ENCODE data around the gene HOXB9. TPM values are rescaled to one million over a fixed set of nuclear protein-coding genes. Genes with fewer than 3 reads are reported as not detected.
A peak's percentile ranks its signal among the peaks of the same experiment; 100 is the strongest.

HOXB9 gene
- total and polyA plus RNA-seq, 10 of the 15 experiments (the other 5 are each of a cell fraction or from before 2014, with no cell fraction given), result 0.01 to 0.49 (median 0.09) TPM; not detected in 5

GRCh38 chr17:48592057-48592514, 34.1 kb downstream of the HOXB9 start:
- intact Hi-C loops (cut with micrococcal nuclease; ENCODE audit: unreplicated experiment), result no loop called here
- ChIA-PET RAD21 (ENCODE audit: unreplicated experiment) (interaction anchor here (0.9 to 3.8 kb wide), 23 partner anchors 15 to 566 kb away, joined by 3 to 35 read pairs (median 7); no protein-coding TSS in a partner anchor), CTCF (interaction anchor here (1.0 to 4.8 kb wide), 29 partner anchors 18 to 512 kb away, joined by 3 to 113 read pairs (median 7); partner anchors contain the start of gene HOXB7), SMC1A (ENCODE audit: uncharacterized antibody, unreplicated experiment) (interaction anchor here (0.7 to 4.3 kb wide), 23 partner anchors 9 to 510 kb away, joined by 3 to 47 read pairs (median 6); partner anchors contain the start of gene HOXB8), POLR2A (interaction anchor here (1.5 kb wide), 1 partner anchor 240 kb away, joined by 6 read pairs; no protein-coding TSS in a partner anchor)
- ATAC-seq, result no peak
- DNase-seq (ENCODE audit: low read depth, low spot score), result no peak
- Histone ChIP-seq H3K36me3 (ENCODE audit: control insufficient read depth in 2 of 2, insufficient read depth in 2 of 2, low read length in 1 of 2) (no peaks in the 10 kb centered on the region), H3K4me2 (ENCODE audit: control insufficient read depth, insufficient read depth) (peak overlapping the region; percentile 98; the same call in 1 of the 2 replicates), H3K4me1 (ENCODE audit: control insufficient read depth, insufficient read depth, low read length) (peaks cover 6% of the 10 kb centered on the region), H4K20me1 (ENCODE audit: control insufficient read depth, insufficient read depth) (no peaks in the 10 kb centered on the region), H3K9me3 (replicated peaks; ENCODE audit: control insufficient read depth, insufficient read depth, low read length) (no peaks in the 10 kb centered on the region), H3K4me3 (no peak overlapping the region), H2AFZ (ENCODE audit: control insufficient read depth, low read depth, low read length) (no peak overlapping the region), H3K9ac (ENCODE audit: control insufficient read depth, insufficient read depth, low read length) (no peak overlapping the region), H3K79me2 (ENCODE audit: control insufficient read depth, insufficient read depth, low read length) (no peaks in the 10 kb centered on the region), H3K27me3 (replicated peaks in 1 of 2; ENCODE audit: control insufficient read depth in 2 of 2, insufficient read depth in 2 of 2, low read length in 1 of 2) (peaks cover 2 to 16% of the 10 kb centered on the region in 2 experiments), H3K27ac (ENCODE audit: control insufficient read depth, insufficient read depth) (no peak overlapping the region)
- BruUV-seq (replicated peaks), result no TSS peak
- in situ Hi-C loops (cut with MboI), result no loop called here
- WGBS (ENCODE audit: insufficient coverage, insufficient replicate concordance, low lambda C conversion rate, missing lambda C conversion rate), result 41% methylated on average over 29 of the region's 33 CpGs
- TF ChIP-seq PML (IDR thresholded peaks at IDR 0.05; ENCODE audit: low read length), result no peak
- TF ChIP-seq MEF2B (IDR thresholded peaks at IDR 0.05; ENCODE audit: partially characterized antibody, poor library complexity, severe bottlenecking), result no peak
- TF ChIP-seq EGR1 (IDR thresholded peaks at IDR 0.05; ENCODE audit: borderline replicate concordance in 1 of 2, low read depth in 2 of 2, low read length in 2 of 2), result peak in 1 of 2 experiments; percentile 65; a peak in 1 of 3 replicates
- no peak for TF ChIP-seq STAT1 (conservative IDR thresholded peaks at IDR 0.05)
- no peak for TF ChIP-seq CREB1 (IDR thresholded peaks at IDR 0.05; ENCODE audit: low read depth)
- no peak for FAIRE-seq
